A673 (cell line): ENCODE data around the gene ITGB1BP1.

Experiments
- EZH2 ChIP-seq: fragments of 200-600 bp; sonication (generic); IDR thresholded peaks from 2 replicates; pipeline ENCODE4 v1.6.1; 2017; ENCODE audit warnings: borderline replicate concordance, low read depth, mild to moderate bottlenecking, mixed read lengths, antibody characterized with exemption, low read length; ENCODE audit not compliant: poor library complexity, severe bottlenecking
- TF ChIP-seq, protein P1 (sequence below): fragments of 300-800, 200-600 bp; sonication (generic); conservative IDR thresholded peaks from 2 replicates; pipeline ENCODE4 v1.5.1; 2017; ENCODE audit warnings: low read depth, mild to moderate bottlenecking, antibody characterized with exemption, low read length, moderate library complexity, mixed read lengths

DNA sequence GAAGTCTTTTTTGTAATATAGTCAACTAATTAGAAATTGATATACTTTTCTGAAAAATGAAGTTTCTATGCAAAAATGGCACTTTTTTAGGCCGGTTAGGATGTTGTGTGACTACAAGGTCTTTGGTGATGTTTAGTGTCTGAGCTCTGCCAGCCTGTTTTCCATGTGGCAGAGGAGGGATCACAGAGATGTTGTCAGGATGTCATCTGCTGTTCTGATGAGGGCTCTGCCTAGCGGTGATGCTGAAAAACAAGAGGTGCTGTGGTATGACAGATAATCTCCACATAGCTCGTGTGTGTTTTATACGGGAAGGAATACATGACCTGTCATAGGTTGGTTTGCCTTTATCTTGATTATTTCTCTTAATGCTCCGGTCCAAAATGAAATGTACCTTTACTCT lies 39.0 kb upstream of the ITGB1BP1 start:
- TF ChIP-seq, protein P1, sequence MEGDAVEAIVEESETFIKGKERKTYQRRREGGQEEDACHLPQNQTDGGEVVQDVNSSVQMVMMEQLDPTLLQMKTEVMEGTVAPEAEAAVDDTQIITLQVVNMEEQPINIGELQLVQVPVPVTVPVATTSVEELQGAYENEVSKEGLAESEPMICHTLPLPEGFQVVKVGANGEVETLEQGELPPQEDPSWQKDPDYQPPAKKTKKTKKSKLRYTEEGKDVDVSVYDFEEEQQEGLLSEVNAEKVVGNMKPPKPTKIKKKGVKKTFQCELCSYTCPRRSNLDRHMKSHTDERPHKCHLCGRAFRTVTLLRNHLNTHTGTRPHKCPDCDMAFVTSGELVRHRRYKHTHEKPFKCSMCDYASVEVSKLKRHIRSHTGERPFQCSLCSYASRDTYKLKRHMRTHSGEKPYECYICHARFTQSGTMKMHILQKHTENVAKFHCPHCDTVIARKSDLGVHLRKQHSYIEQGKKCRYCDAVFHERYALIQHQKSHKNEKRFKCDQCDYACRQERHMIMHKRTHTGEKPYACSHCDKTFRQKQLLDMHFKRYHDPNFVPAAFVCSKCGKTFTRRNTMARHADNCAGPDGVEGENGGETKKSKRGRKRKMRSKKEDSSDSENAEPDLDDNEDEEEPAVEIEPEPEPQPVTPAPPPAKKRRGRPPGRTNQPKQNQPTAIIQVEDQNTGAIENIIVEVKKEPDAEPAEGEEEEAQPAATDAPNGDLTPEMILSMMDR = no peak
- TF ChIP-seq EZH2 = no peak
